ENCODE measurements around the gene CDC42EP1. TPM values are rescaled to one million over a fixed set of nuclear protein-coding genes. Genes with fewer than 3 reads are reported as not detected.

Gene CDC42EP1
- total RNA-seq, 1 experiment from 2014 or later = 62.5 TPM

- POLR2A ChIA-PET = interaction anchor here (0.7 kb wide), 1 partner anchor 129 kb away, joined by 9 read pairs; no protein-coding TSS in a partner anchor
- intact Hi-C loops (cut with micrococcal nuclease; ENCODE audit: unreplicated experiment) = no loop called here
- BruUV-seq (replicated peaks) = TSS peak; percentile 75
- ATAC-seq (no peak), DNase-seq (ENCODE audit: low read depth, low spot score) (no peak)
- Histone ChIP-seq H3K9me3 (ENCODE audit: control insufficient read depth, insufficient read depth, low read depth, low read length) (no peaks in the 10 kb centered on the region), H3K4me3 (ENCODE audit: low read depth in 2 of 2, low read length in 2 of 2) (no peak overlapping the region), H3K36me3 (ENCODE audit: control insufficient read depth, insufficient read depth, low read length) (no peaks in the 10 kb centered on the region), H3K27ac (ENCODE audit: low read length) (no peak overlapping the region), H3K27me3 (ENCODE audit: control insufficient read depth, insufficient read depth, low read length) (no peaks in the 10 kb centered on the region), H3K4me1 (ENCODE audit: control insufficient read depth, insufficient read depth, low read length) (no peaks in the 10 kb centered on the region)
- in situ Hi-C loops (cut with HindIII; ENCODE audit: low pct_unique_long_range_greater_than_20kb, low sequenced_read_pairs) = no loop called here
- CTCF ChIA-PET = interaction anchor here (0.5 kb wide), 1 partner anchor 113 kb away, joined by 3 read pairs; no protein-coding TSS in a partner anchor
- no peak for TF ChIP-seq TCF7L2 (IDR thresholded peaks at IDR 0.05; ENCODE audit: low read depth, low read length)
- no peak for TF ChIP-seq SIN3A (IDR thresholded peaks at IDR 0.05; ENCODE audit: borderline replicate concordance, insufficient read depth, low read depth, low read length)
- no peak for TF ChIP-seq REST (IDR thresholded peaks at IDR 0.05; ENCODE audit: insufficient read depth in 1 of 2, low read depth in 2 of 2, low read length in 1 of 2)
- TF ChIP-seq CTCF (IDR thresholded peaks at IDR 0.05) = no peak
- no peak for TF ChIP-seq POLR2AphosphoS5 (IDR thresholded peaks at IDR 0.05; ENCODE audit: low read depth, low read length)
Measured at GRCh38 chr22:37618072-37618656, 57.9 kb downstream of the CDC42EP1 start.

- no peak for DNase-seq (ENCODE audit: low read depth, low spot score)
- Histone ChIP-seq H3K9me3 (ENCODE audit: control insufficient read depth, insufficient read depth, low read depth, low read length) (no peaks in the 10 kb centered on the region), H3K27me3 (ENCODE audit: control insufficient read depth, insufficient read depth, low read length) (no peaks in the 10 kb centered on the region), H3K36me3 (ENCODE audit: control insufficient read depth, insufficient read depth, low read length) (no peaks in the 10 kb centered on the region), H3K4me1 (ENCODE audit: control insufficient read depth, insufficient read depth, low read length) (no peaks in the 10 kb centered on the region), H3K4me3 (ENCODE audit: low read depth in 2 of 2, low read length in 2 of 2) (no peak overlapping the region), H3K27ac (ENCODE audit: low read length) (no peak overlapping the region)
- in situ Hi-C loops (cut with HindIII; ENCODE audit: low pct_unique_long_range_greater_than_20kb, low sequenced_read_pairs) (no loop called here), intact Hi-C loops (cut with micrococcal nuclease; ENCODE audit: unreplicated experiment) (no loop called here)
- CTCF ChIA-PET = no interaction called here
- ATAC-seq = no peak
- no TSS peak for BruUV-seq (replicated peaks)
- POLR2A ChIA-PET = no interaction called here
- TF ChIP-seq POLR2AphosphoS5 (IDR thresholded peaks at IDR 0.05; ENCODE audit: low read depth, low read length) = no peak
- TF ChIP-seq TCF7L2 (IDR thresholded peaks at IDR 0.05; ENCODE audit: low read depth, low read length) = no peak
- TF ChIP-seq CTCF (IDR thresholded peaks at IDR 0.05) = no peak
- TF ChIP-seq SIN3A (IDR thresholded peaks at IDR 0.05; ENCODE audit: borderline replicate concordance, insufficient read depth, low read depth, low read length) = no peak
- TF ChIP-seq REST (IDR thresholded peaks at IDR 0.05; ENCODE audit: insufficient read depth in 1 of 2, low read depth in 2 of 2, low read length in 1 of 2) = no peak
Measured at GRCh38 chr22:37618674-37619073, 58.4 kb downstream of the CDC42EP1 start.
